Measurements from ENCODE around the gene ALG5.

- TF ChIP-seq EZH2phosphoT487 (IDR thresholded peaks at IDR 0.05; ENCODE audit: borderline replicate concordance, low read depth), result no peak
- TF ChIP-seq, protein P1, sequence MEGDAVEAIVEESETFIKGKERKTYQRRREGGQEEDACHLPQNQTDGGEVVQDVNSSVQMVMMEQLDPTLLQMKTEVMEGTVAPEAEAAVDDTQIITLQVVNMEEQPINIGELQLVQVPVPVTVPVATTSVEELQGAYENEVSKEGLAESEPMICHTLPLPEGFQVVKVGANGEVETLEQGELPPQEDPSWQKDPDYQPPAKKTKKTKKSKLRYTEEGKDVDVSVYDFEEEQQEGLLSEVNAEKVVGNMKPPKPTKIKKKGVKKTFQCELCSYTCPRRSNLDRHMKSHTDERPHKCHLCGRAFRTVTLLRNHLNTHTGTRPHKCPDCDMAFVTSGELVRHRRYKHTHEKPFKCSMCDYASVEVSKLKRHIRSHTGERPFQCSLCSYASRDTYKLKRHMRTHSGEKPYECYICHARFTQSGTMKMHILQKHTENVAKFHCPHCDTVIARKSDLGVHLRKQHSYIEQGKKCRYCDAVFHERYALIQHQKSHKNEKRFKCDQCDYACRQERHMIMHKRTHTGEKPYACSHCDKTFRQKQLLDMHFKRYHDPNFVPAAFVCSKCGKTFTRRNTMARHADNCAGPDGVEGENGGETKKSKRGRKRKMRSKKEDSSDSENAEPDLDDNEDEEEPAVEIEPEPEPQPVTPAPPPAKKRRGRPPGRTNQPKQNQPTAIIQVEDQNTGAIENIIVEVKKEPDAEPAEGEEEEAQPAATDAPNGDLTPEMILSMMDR (IDR thresholded peaks at IDR 0.05), result no peak
- TF ChIP-seq NRF1 (IDR thresholded peaks at IDR 0.05; ENCODE audit: low read depth, low read length), result no peak
- TF ChIP-seq USF1 (IDR thresholded peaks at IDR 0.05; ENCODE audit: borderline replicate concordance, low read depth), result no peak
- TF ChIP-seq FOSL2 (IDR thresholded peaks at IDR 0.05; ENCODE audit: borderline replicate concordance, low read depth), result no peak
- TF ChIP-seq YY1 (IDR thresholded peaks at IDR 0.05; ENCODE audit: low read depth), result no peak
- no peak for TF ChIP-seq SIN3A (IDR thresholded peaks at IDR 0.05; ENCODE audit: borderline replicate concordance, low read depth, low read length)
Measured at GRCh38 chr13:36945078-36945477, 54.1 kb downstream of the ALG5 start.

Data from SK-N-SH (cell line).